HEK293 (cell line): ENCODE data around the gene SNCAIP.

ENCODE experiments used
- CTCF ChIA-PET: fragments of 350-600 bp; formaldehyde crosslinking; extraction: SDS; loops from one replicate; lab custom pipeline; 2021; ENCODE audit warnings: antibody characterized with exemption; lab: Yijun Ruan, JAX
- POLR2A ChIA-PET: fragments of 300-600 bp; formaldehyde crosslinking; extraction: SDS; loops from one replicate; lab custom pipeline; 2020; ENCODE audit warnings: antibody characterized with exemption, inconsistent platforms; lab: Yijun Ruan, JAX
- H3K27ac ChIP-seq: fragments of 200-500 bp; sonication (Bioruptor generic); 2 replicates; pipeline ENCODE4 v1.5.1; 2014; ENCODE audit warnings: low read depth, low read length, control low read depth, inconsistent platforms; ENCODE audit errors: extremely low read depth
- H3K36me3 ChIP-seq, 2 experiments: fragments of 200-500 bp in 1 of 2; sonication (Bioruptor generic) in 1 of 2; 1 replicate in 1 of 2; 2 replicates in 1 of 2; pipeline ENCODE4 v1.5.1; 2014 to 2017; ENCODE audit warnings: inconsistent platforms in 2 of 2, low read length in 2 of 2; ENCODE audit not compliant: control insufficient read depth in 2 of 2, insufficient read depth in 1 of 2
- H3K4me1 ChIP-seq: fragments of 200-500 bp; sonication (Bioruptor generic); 2 replicates; pipeline ENCODE4 v1.5.1; 2014; ENCODE audit warnings: mild to moderate bottlenecking, low read length, inconsistent platforms; ENCODE audit not compliant: control insufficient read depth, insufficient read depth
- H3K4me3 ChIP-seq: 2 replicates; pipeline ENCODE4 v1.5.1; 2011; ENCODE audit warnings: low read depth, mild to moderate bottlenecking, control low read depth, low read length, moderate library complexity
- H3K9me3 ChIP-seq: fragments of 200-500 bp; sonication (Bioruptor generic); 2 replicates; pipeline ENCODE4 v1.5.1; 2014; ENCODE audit warnings: low read depth, low read length, inconsistent platforms; ENCODE audit not compliant: control insufficient read depth, insufficient read depth
- EGR2 ChIP-seq: fragments of 450-650 bp; formaldehyde crosslinking; IDR thresholded peaks from 2 replicates; pipeline ENCODE4 v1.5.1; 2016; ENCODE audit warnings: low read depth, missing biosample characterization, missing genetic modification characterization
- INSM2 ChIP-seq: fragments of 450-650 bp; formaldehyde crosslinking; IDR thresholded peaks from 2 replicates; pipeline ENCODE4 v1.5.1; 2016; ENCODE audit warnings: missing biosample characterization, missing genetic modification characterization
- SP3 ChIP-seq: fragments of 450-650 bp; formaldehyde crosslinking; IDR thresholded peaks from 2 replicates; pipeline ENCODE4 v1.5.1; 2016; ENCODE audit warnings: missing biosample characterization, missing genetic modification characterization
- TCF7L2 ChIP-seq: IDR thresholded peaks from 2 replicates; pipeline ENCODE4 v1.6.1; 2011; ENCODE audit warnings: low read depth, mild to moderate bottlenecking, inconsistent platforms, low read length, moderate library complexity, borderline replicate concordance
- TRIM28 ChIP-seq: IDR thresholded peaks from 2 replicates; pipeline ENCODE4 v1.6.1; 2011; ENCODE audit warnings: low read length, control low read depth, borderline replicate concordance
- ZNF184 ChIP-seq: fragments of 450-650 bp; IDR thresholded peaks from 2 replicates; pipeline ENCODE4 v1.5.1; 2018; ENCODE audit warnings: missing biosample characterization, mild to moderate bottlenecking, missing genetic modification characterization
- ZNF211 ChIP-seq: fragments of 450-650 bp; formaldehyde crosslinking; IDR thresholded peaks from 2 replicates; pipeline ENCODE4 v1.5.1; 2016; ENCODE audit warnings: low read depth, missing biosample characterization, missing genetic modification characterization
- ZNF223 ChIP-seq: fragments of 450-650 bp; formaldehyde crosslinking; IDR thresholded peaks from 2 replicates; pipeline ENCODE4 v1.5.1; 2016; ENCODE audit warnings: missing biosample characterization, missing genetic modification characterization
- ZNF26 ChIP-seq: fragments of 450-650 bp; formaldehyde crosslinking; IDR thresholded peaks from 2 replicates; pipeline ENCODE4 v1.5.1; 2016; ENCODE audit warnings: missing biosample characterization, missing genetic modification characterization
- ZNF292 ChIP-seq: fragments of 450-650 bp; formaldehyde crosslinking; IDR thresholded peaks from 2 replicates; pipeline ENCODE4 v1.5.1; 2016; ENCODE audit warnings: low read depth, missing biosample characterization, missing genetic modification characterization, borderline replicate concordance
- ZNF394 ChIP-seq: fragments of 450-650 bp; formaldehyde crosslinking; IDR thresholded peaks from 2 replicates; pipeline ENCODE4 v1.5.1; 2016; ENCODE audit warnings: missing biosample characterization, missing genetic modification characterization, mild to moderate bottlenecking, moderate library complexity, borderline replicate concordance
- ZNF449 ChIP-seq: fragments of 450-650 bp; formaldehyde crosslinking; IDR thresholded peaks from 2 replicates; pipeline ENCODE4 v1.5.1; 2017; ENCODE audit warnings: missing biosample characterization, mild to moderate bottlenecking, missing genetic modification characterization, moderate library complexity
- ZNF518A ChIP-seq: fragments of 450-650 bp; formaldehyde crosslinking; conservative IDR thresholded peaks from 2 replicates; pipeline ENCODE4 v1.5.1; 2016; ENCODE audit warnings: low read depth, missing biosample characterization, missing genetic modification characterization
- ZNF610 ChIP-seq: fragments of 450-650 bp; formaldehyde crosslinking; IDR thresholded peaks from 2 replicates; pipeline ENCODE4 v1.5.1; 2016; ENCODE audit warnings: missing biosample characterization, missing genetic modification characterization, borderline replicate concordance
- ZNF639 ChIP-seq: fragments of 450-650 bp; formaldehyde crosslinking; IDR thresholded peaks from 2 replicates; pipeline ENCODE4 v1.5.1; 2016; ENCODE audit warnings: missing biosample characterization, missing genetic modification characterization
- ZNF677 ChIP-seq: fragments of 450-650 bp; IDR thresholded peaks from 2 replicates; pipeline ENCODE4 v1.5.0; 2018; ENCODE audit warnings: missing biosample characterization, mild to moderate bottlenecking, missing genetic modification characterization, moderate library complexity
- ZNF777 ChIP-seq: fragments of 450-650 bp; formaldehyde crosslinking; IDR thresholded peaks from 2 replicates; pipeline ENCODE4 v1.5.1; 2017; ENCODE audit warnings: missing biosample characterization, missing genetic modification characterization, borderline replicate concordance
- ZSCAN5A ChIP-seq: fragments of 450-650 bp; formaldehyde crosslinking; IDR thresholded peaks from 2 replicates; pipeline ENCODE4 v1.5.1; 2016; ENCODE audit warnings: missing biosample characterization, missing genetic modification characterization

The SNCAIP gene

GRCh38 chr5:122342256-122342655 lies 30.2 kb downstream of the SNCAIP start:
- TF ChIP-seq SP3 (tag by site-specific recombination) (no peak), ZNF26 (tag by site-specific recombination) (no peak), ZNF518A (tag by site-specific recombination) (no peak), ZNF777 (no peak)
- TF ChIP-seq, all 188 proteins: peak for 0
- ChIA-PET CTCF (interaction anchor here (0.8 to 1.2 kb wide), 2 partner anchors 9 to 1003 kb away, joined by 3 to 4 read pairs; no protein-coding TSS in a partner anchor), POLR2A (no interaction called here)
- H3K27ac ChIP-seq = no peak overlapping the region
- no peak overlapping the region for H3K4me3 ChIP-seq
- H3K9me3 ChIP-seq = no peaks in the 10 kb centered on the region
- no peaks in the 10 kb centered on the region for H3K4me1 ChIP-seq
- H3K36me3 ChIP-seq = no peaks in the 10 kb centered on the region

- ChIA-PET POLR2A (no interaction called here), CTCF (no interaction called here)
- TF ChIP-seq ZNF211 = no peak
- TF ChIP-seq ZNF184 = no peak
- no peak for TF ChIP-seq ZSCAN5A (tag by site-specific recombination)
- TF ChIP-seq ZNF610 (tag by site-specific recombination) = no peak
- TF ChIP-seq ZNF292 (tag by site-specific recombination) = no peak
- no peak for TF ChIP-seq ZNF639
- Histone ChIP-seq H3K4me3 (no peak overlapping the region), H3K9me3 (no peaks in the 10 kb centered on the region), H3K36me3 (no peaks in the 10 kb centered on the region), H3K27ac (no peak overlapping the region), H3K4me1 (peaks cover 1% of the 10 kb centered on the region)
These were observed 35.0 kb downstream of the SNCAIP start for GRCh38 chr5:122346897-122347581.

GRCh38 chr5:122350496-122350895 lies 38.5 kb downstream of the SNCAIP start:
- H3K9me3 ChIP-seq = no peaks in the 10 kb centered on the region
- POLR2A ChIA-PET = no interaction called here
- CTCF ChIA-PET = no interaction called here
- no peaks in the 10 kb centered on the region for H3K36me3 ChIP-seq
- H3K27ac ChIP-seq = no peak overlapping the region
- peaks cover 16% of the 10 kb centered on the region for H3K4me1 ChIP-seq
- no peak overlapping the region for H3K4me3 ChIP-seq
- TF ChIP-seq ZNF449 (tag by site-specific recombination) (no peak), ZNF394 (tag by site-specific recombination) (no peak), TCF7L2 (no peak), ZNF677 (tag by site-specific recombination) (no peak), TRIM28 (no peak), EGR2 (no peak), ZNF223 (no peak), INSM2 (no peak)
